Measurements from ENCODE around the gene EXOC1L.
"Not testable (repeated sequence)": the region's sequence is repeated elsewhere in the genome, so short reads cannot be mapped to it uniquely, and the experiment has no call there.

EXOC1L gene

GRCh38 chr4:55822329-55822728 lies 2.7 kb downstream of the EXOC1L start:
- Mint-ChIP-seq H3K9me3 (no peaks in the 10 kb centered on the region), H3K4me3 (no peak overlapping the region), H3K36me3 (ENCODE audit: low read depth) (no peaks in the 10 kb centered on the region), H3K27me3 (ENCODE audit: low read depth) (peaks cover 21% of the 10 kb centered on the region), H3K4me1 (ENCODE audit: low read depth) (peaks cover 2% of the 10 kb centered on the region), H3K27ac (no peak overlapping the region)

DNA sequence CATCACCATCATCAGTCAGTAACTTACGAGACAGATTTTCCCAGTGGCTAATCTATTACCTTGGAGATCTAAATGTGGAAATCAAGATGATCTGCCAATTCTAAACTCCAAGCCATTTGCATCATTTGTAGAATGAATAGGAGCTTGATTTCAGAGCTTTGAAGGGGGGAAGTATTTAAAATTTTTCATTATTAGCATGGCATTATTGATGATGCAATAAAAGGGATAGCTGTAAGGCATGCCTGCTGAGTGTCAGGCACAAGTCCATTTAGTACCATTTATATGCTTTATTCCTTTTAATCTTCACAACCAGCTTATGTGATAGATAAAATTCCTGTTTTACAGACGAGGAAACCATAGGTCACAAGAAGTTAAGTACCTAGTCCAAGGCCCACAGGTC lies 5.3 kb downstream of the EXOC1L start:
- no peaks in the 10 kb centered on the region for H3K4me1 Mint-ChIP-seq (ENCODE audit: low read depth)
- H3K27me3 Mint-ChIP-seq (ENCODE audit: low read depth), result peaks cover 10% of the 10 kb centered on the region
- no peaks in the 10 kb centered on the region for H3K9me3 Mint-ChIP-seq
- H3K27ac Mint-ChIP-seq, result no peak overlapping the region
- H3K4me3 Mint-ChIP-seq, result no peak overlapping the region
- no peaks in the 10 kb centered on the region for H3K36me3 Mint-ChIP-seq (ENCODE audit: low read depth)

GRCh38 chr4:55826986-55827385 lies 7.4 kb downstream of the EXOC1L start:
- Mint-ChIP-seq H3K36me3 (ENCODE audit: low read depth) (no peaks in the 10 kb centered on the region), H3K4me3 (no peak overlapping the region), H3K9me3 (no peaks in the 10 kb centered on the region), H3K27me3 (ENCODE audit: low read depth) (peaks cover 9% of the 10 kb centered on the region), H3K27ac (no peak overlapping the region), H3K4me1 (ENCODE audit: low read depth) (no peaks in the 10 kb centered on the region)

DNA sequence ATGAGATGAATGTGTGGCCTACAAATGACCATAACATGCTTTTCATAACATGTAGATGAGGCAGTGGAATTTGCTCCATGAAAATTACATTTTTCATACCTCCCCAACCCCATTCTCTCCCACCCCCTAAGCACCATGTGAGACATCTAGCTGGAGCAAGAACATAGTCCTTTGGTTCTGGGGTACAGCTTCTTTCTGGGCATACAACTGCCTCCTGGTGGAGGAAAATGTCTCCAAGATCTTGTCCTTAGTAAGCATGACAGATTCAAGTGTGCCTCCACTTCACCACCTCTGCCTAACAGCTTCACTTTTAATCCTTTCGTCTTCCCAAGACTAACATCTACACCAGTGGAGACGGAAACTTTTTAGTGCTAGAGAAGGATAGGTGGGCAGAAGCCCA lies 8.0 kb downstream of the EXOC1L start:
- H3K27ac Mint-ChIP-seq, result no peak overlapping the region
- H3K4me3 Mint-ChIP-seq, result no peak overlapping the region
- H3K9me3 Mint-ChIP-seq, result no peaks in the 10 kb centered on the region
- H3K27me3 Mint-ChIP-seq (ENCODE audit: low read depth), result peaks cover 10% of the 10 kb centered on the region
- no peaks in the 10 kb centered on the region for H3K36me3 Mint-ChIP-seq (ENCODE audit: low read depth)
- H3K4me1 Mint-ChIP-seq (ENCODE audit: low read depth), result no peaks in the 10 kb centered on the region

GRCh38 chr4:55830048-55830447 lies 10.5 kb downstream of the EXOC1L start:
- no peaks in the 10 kb centered on the region for H3K36me3 Mint-ChIP-seq (ENCODE audit: low read depth)
- H3K4me3 Mint-ChIP-seq, result no peak overlapping the region
- no peak overlapping the region for H3K27ac Mint-ChIP-seq
- H3K9me3 Mint-ChIP-seq, result no peaks in the 10 kb centered on the region
- H3K27me3 Mint-ChIP-seq (ENCODE audit: low read depth), result peaks cover 14% of the 10 kb centered on the region
- no peaks in the 10 kb centered on the region for H3K4me1 Mint-ChIP-seq (ENCODE audit: low read depth)

DNA sequence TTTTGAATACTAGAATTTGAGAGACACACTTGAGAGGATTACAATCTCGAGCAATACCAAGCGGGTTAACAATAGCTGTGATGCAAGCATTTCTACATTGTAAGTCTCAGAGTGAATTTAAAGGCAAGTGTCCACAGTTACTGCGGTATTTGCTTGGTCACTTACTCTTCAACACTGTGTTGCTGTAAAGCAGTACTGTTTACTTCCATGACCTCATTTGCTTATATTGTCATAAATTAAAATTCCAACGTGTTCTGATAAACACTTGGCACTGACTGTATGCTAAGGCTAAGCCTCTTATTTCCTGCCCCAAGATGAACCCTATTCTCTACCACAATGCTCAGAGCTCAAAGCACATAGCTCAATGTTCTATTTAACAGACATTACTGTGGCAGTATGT lies 11.1 kb downstream of the EXOC1L start:
- Mint-ChIP-seq H3K4me1 (ENCODE audit: low read depth) (no peaks in the 10 kb centered on the region), H3K27me3 (ENCODE audit: low read depth) (peaks cover 16% of the 10 kb centered on the region), H3K9me3 (no peaks in the 10 kb centered on the region), H3K36me3 (ENCODE audit: low read depth) (no peaks in the 10 kb centered on the region), H3K27ac (no peak overlapping the region), H3K4me3 (no peak overlapping the region)

GRCh38 chr4:55834086-55834795 lies 14.7 kb downstream of the EXOC1L start:
- no peak overlapping the region for H3K27ac Mint-ChIP-seq
- H3K27me3 Mint-ChIP-seq (ENCODE audit: low read depth), result peaks cover 21% of the 10 kb centered on the region
- no peaks in the 10 kb centered on the region for H3K36me3 Mint-ChIP-seq (ENCODE audit: low read depth)
- no peaks in the 10 kb centered on the region for H3K9me3 Mint-ChIP-seq
- no peak overlapping the region for H3K4me3 Mint-ChIP-seq
- no peaks in the 10 kb centered on the region for H3K4me1 Mint-ChIP-seq (ENCODE audit: low read depth)

DNA sequence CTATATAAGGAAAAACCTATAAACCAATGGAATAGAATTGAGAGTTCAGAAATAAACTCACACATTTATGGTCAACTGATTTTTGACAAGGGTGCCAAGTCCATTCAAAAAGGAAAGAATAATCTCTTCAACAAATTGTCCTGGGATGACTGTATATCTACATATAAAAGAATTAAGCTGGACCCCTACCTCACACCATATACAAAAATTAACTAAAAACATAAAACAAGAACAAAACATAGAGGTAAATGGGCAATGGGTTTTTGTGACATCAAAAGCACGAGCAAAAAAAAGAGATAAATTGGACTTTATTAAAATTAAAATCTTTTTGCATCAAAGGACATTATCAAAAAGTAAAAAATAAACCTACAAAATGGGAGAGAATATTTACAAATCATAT lies 18.3 kb downstream of the EXOC1L start:
- H3K36me3 Mint-ChIP-seq (ENCODE audit: low read depth), result no peaks in the 10 kb centered on the region
- peaks cover 11% of the 10 kb centered on the region for H3K27me3 Mint-ChIP-seq (ENCODE audit: low read depth)
- H3K9me3 Mint-ChIP-seq, result no peaks in the 10 kb centered on the region

DNA sequence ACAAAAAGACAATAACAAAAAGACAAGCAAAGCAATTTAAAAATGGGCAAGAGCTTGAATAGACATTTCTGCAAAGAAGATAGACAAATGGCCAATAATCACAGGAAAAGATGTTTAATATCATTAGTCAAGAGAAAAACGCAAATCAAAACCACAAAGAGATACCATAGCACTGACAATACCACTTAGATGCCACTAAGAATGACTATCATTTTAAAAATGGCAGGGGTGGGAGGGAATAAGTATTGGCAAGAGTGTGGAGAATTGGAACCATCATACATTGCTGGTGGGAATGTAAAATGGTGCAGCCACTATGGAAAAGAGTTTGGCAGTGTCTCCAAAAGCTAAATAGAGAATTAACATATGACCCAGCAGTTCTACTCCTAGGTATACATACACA lies 18.8 kb downstream of the EXOC1L start:
- H3K27ac Mint-ChIP-seq, result no peak overlapping the region

More for the DNA sequence above, 18.3 kb downstream of the EXOC1L start:
- Mint-ChIP-seq H3K4me3 (no peak overlapping the region), H3K27ac (no peak overlapping the region), H3K4me1 (ENCODE audit: low read depth) (no peaks in the 10 kb centered on the region)

DNA sequence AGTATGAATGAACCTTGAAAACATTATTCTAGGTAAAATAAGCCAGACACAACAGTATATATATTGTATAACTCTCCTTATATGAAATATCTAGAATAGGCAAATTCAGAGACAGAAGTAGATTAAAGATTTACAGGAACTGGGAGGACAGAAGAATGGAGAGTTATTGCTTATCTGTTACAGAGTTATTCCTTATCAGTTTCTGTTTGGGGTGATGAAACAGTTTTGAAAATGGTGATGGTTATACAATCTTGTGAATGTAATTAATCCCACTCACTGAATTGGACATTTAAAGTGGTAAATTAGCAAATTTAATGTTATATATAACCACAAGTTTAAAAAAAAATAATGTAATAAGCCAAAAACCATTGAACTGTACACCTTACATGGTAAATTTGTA lies 19.4 kb downstream of the EXOC1L start:
- Mint-ChIP-seq H3K9me3 (no peaks in the 10 kb centered on the region), H3K4me1 (ENCODE audit: low read depth) (no peaks in the 10 kb centered on the region), H3K36me3 (ENCODE audit: low read depth) (no peaks in the 10 kb centered on the region), H3K27me3 (ENCODE audit: low read depth) (peaks cover 7% of the 10 kb centered on the region), H3K27ac (no peak overlapping the region), H3K4me3 (no peak overlapping the region)

More for the DNA sequence above, 18.8 kb downstream of the EXOC1L start:
- no peaks in the 10 kb centered on the region for H3K9me3 Mint-ChIP-seq
- no peak overlapping the region for H3K4me3 Mint-ChIP-seq
- H3K27me3 Mint-ChIP-seq (ENCODE audit: low read depth), result peaks cover 11% of the 10 kb centered on the region
- no peaks in the 10 kb centered on the region for H3K4me1 Mint-ChIP-seq (ENCODE audit: low read depth)
- no peaks in the 10 kb centered on the region for H3K36me3 Mint-ChIP-seq (ENCODE audit: low read depth)

DNA sequence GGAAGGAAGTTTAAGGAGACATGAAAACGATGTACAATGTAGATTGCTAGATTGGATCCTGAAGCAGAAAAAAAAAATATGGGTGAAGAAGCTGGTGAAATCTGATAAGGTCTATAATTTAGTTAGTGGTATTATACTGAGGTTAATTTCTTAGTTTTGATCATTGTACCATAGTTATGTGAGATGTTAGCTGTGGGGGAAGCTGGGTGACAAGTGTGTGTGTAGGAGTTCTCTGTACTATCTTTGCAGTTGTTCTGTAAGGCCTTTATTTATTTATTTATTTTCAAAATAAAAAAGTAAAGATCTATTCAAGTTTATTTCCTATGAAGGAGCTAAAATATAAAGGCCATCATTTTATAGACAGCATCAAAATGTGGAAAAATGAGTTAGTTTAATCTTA lies 21.4 kb downstream of the EXOC1L start:
- Mint-ChIP-seq H3K27ac (no peak overlapping the region), H3K4me1 (ENCODE audit: low read depth) (no peaks in the 10 kb centered on the region), H3K9me3 (no peaks in the 10 kb centered on the region), H3K27me3 (ENCODE audit: low read depth) (peaks cover 3% of the 10 kb centered on the region), H3K36me3 (ENCODE audit: low read depth) (no peaks in the 10 kb centered on the region), H3K4me3 (no peak overlapping the region)

DNA sequence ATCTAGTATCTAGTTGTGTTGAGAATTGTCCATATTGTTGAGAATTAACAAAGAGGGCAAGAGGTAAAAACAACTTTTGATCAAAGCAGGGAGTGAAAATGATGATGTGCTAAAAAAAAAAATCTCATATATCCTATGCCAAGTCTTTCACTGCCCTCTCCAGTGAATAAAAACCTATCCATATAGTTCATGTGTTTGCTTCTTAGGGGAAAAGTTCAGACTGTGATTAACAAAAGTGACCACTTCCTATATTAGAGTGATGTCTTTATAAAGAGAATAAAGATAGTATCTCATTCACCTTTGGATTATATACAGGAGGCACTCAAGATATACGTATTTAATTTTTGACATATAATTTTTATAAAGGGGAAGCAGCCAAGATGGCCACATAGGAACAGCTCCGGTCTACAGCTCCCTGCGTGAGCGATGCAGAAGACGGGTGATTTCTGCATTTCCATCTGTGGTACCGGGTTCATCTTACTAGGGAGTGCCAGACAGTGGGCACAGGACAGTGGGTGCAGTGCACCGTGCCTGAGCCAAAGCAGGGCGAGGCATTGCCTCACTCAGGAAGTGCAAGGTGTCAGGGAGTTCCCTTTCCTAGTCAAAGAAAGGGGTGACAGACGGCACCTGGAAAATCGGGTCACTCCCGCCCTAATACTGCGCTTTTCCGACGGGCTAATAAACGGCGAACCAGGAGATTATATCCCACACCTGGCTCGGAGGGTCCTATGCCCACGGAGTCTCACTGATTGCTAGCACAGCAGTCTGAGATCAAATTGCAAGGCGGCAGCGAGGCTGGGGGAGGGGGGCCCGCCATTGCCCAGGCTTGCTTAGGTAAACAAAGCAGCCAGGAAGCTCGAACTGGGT lies 22.0 kb downstream of the EXOC1L start:
- not testable (repeated sequence) for H3K27ac Mint-ChIP-seq, H3K4me3 Mint-ChIP-seq

GRCh38 chr4:55842312-55842711 lies 22.7 kb downstream of the EXOC1L start:
- not testable (repeated sequence) for H3K36me3 Mint-ChIP-seq (ENCODE audit: low read depth); H3K27ac Mint-ChIP-seq

More for the DNA sequence above, 22.0 kb downstream of the EXOC1L start:
- H3K9me3 Mint-ChIP-seq; H3K27me3 Mint-ChIP-seq (ENCODE audit: low read depth); H3K36me3 Mint-ChIP-seq (ENCODE audit: low read depth); H3K4me1 Mint-ChIP-seq (ENCODE audit: low read depth): not testable (repeated sequence)

GRCh38 chr4:55849724-55850123 lies 30.1 kb downstream of the EXOC1L start:
- Mint-ChIP-seq H3K4me1 (ENCODE audit: low read depth) (peaks cover 19% of the 10 kb centered on the region), H3K27ac (no peak overlapping the region), H3K36me3 (ENCODE audit: low read depth) (no peaks in the 10 kb centered on the region), H3K4me3 (no peak overlapping the region), H3K27me3 (ENCODE audit: low read depth) (no peaks in the 10 kb centered on the region), H3K9me3 (peaks cover 6% of the 10 kb centered on the region)

More at GRCh38 chr4:55842312-55842711, 22.7 kb downstream of the EXOC1L start:
- not testable (repeated sequence) for H3K4me1 Mint-ChIP-seq (ENCODE audit: low read depth); H3K4me3 Mint-ChIP-seq; H3K9me3 Mint-ChIP-seq; H3K27me3 Mint-ChIP-seq (ENCODE audit: low read depth)

DNA sequence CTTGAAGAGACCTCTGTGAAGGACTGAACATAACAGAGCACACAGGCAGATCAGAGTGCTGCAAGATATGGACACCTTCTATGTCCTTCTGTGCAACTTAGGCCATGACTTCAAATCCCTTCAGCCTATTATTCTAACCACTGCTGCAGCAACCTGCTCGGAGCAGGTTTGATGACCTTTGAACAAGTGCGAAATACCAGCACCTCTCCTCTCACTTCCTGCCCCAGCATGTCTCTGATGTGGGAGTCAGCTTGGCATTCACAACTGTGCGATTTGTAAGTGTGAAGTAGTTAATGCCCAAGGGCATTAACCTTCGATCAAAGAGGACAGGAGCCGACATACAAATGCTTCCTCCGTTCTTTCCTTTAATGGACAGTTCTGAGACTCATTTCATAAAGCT lies 32.3 kb downstream of the EXOC1L start:
- H3K27ac Mint-ChIP-seq, result no peak overlapping the region
- peaks cover 1% of the 10 kb centered on the region for H3K36me3 Mint-ChIP-seq (ENCODE audit: low read depth)
- peaks cover 6% of the 10 kb centered on the region for H3K9me3 Mint-ChIP-seq
- peaks cover 19% of the 10 kb centered on the region for H3K4me1 Mint-ChIP-seq (ENCODE audit: low read depth)
- no peaks in the 10 kb centered on the region for H3K27me3 Mint-ChIP-seq (ENCODE audit: low read depth)
- H3K4me3 Mint-ChIP-seq, result peak overlapping the region; percentile 23
